ENCODE results near the gene ELFN2.

Gene ELFN2

DNA sequence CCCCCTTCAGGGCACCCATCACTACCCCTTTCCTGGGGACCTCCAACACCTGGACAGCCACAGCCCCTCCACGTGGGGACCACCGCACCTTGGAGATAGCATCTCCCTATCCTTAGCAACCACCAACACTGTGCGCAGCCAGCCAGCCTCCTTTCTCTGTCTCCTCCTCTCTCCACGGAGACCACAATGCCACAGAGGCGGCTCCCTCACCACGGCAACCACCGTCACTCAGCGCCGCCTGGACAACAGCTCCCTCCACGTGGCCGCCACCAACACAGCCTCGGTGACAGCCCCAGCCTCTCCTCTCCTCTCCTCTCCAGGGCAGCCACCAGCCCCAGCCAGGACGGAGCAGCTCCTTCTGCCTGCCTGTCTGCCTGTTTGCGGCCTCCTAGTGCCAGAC, 10.5 kb downstream of the ELFN2 start:
- no peak for DNase-seq (ENCODE audit: low read depth)
- H3K9me3 ChIP-seq (ENCODE audit: control insufficient read depth, low read length) = no peaks in the 10 kb centered on the region
- no peak overlapping the region for H3K9ac ChIP-seq (ENCODE audit: low read length)
- H3K27me3 ChIP-seq (replicated peaks; ENCODE audit: control insufficient read depth, insufficient read depth, low read length) = peaks cover 76% of the 10 kb centered on the region
- H3K36me3 ChIP-seq (ENCODE audit: control insufficient read depth, insufficient read depth, low read length, severe bottlenecking) = no peaks in the 10 kb centered on the region
- H3K4me1 ChIP-seq (ENCODE audit: control insufficient read depth, insufficient read depth, low read length) = no peaks in the 10 kb centered on the region
- no peak overlapping the region for H3K4me3 ChIP-seq (ENCODE audit: low read length)

DNA sequence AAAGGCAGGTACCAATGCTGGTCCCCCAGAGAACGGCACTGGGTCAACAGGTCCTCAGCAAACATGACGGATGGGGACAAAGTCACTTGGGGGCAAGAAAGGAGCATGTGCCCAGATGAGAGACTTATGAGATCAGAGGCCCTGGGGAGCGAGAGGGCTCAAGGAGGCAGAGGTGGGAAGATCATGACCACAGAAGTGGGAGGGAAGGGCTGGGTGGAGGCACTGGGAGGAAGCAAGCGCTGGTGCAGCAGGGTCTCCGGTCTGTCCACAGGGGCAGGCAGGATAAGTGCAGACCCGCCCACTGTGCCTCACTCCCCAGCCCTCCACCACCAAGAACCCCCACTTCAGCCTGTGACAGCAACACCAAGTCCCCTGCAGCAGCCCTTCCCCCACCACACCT, 10.9 kb downstream of the ELFN2 start:
- Histone ChIP-seq H3K27me3 (replicated peaks; ENCODE audit: control insufficient read depth, insufficient read depth, low read length) (peaks cover 76% of the 10 kb centered on the region), H3K36me3 (ENCODE audit: control insufficient read depth, insufficient read depth, low read length, severe bottlenecking) (no peaks in the 10 kb centered on the region), H3K9ac (ENCODE audit: low read length) (no peak overlapping the region), H3K9me3 (ENCODE audit: control insufficient read depth, low read length) (no peaks in the 10 kb centered on the region), H3K4me1 (ENCODE audit: control insufficient read depth, insufficient read depth, low read length) (no peaks in the 10 kb centered on the region), H3K4me3 (ENCODE audit: low read length) (no peak overlapping the region)
- DNase-seq (ENCODE audit: low read depth) = no peak

DNA sequence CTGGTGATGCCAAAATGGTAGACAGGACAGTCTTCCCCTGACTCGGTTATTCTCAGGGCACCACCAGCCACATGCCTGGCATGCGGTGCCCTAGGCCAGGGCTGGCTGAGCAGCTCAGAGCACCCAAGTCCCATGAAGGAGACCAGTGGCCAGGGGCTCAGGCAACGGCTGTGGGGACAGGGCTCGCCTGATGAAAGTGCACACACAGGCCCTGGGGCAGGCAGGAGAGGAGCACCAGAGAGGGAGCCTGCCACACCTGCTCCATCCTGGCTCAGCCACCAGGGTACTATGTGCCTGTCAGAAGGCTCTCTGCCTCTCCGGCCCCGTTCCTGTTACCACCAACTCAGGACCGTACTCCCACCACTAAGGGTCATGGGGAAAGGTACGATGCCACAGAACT, 12.1 kb downstream of the ELFN2 start:
- H3K4me1 ChIP-seq (ENCODE audit: control insufficient read depth, insufficient read depth, low read length) = no peaks in the 10 kb centered on the region
- H3K27me3 ChIP-seq (replicated peaks; ENCODE audit: control insufficient read depth, insufficient read depth, low read length) = peaks cover 75% of the 10 kb centered on the region
- DNase-seq (ENCODE audit: low read depth) = no peak
- H3K4me3 ChIP-seq (ENCODE audit: low read length) = no peak overlapping the region
- H3K9ac ChIP-seq (ENCODE audit: low read length) = no peak overlapping the region
- no peaks in the 10 kb centered on the region for H3K36me3 ChIP-seq (ENCODE audit: control insufficient read depth, insufficient read depth, low read length, severe bottlenecking)
- H3K9me3 ChIP-seq (ENCODE audit: control insufficient read depth, low read length) = no peaks in the 10 kb centered on the region

GRCh38 chr22:37414288-37414687, 13.0 kb downstream of the ELFN2 start:
- peaks cover 80% of the 10 kb centered on the region for H3K27me3 ChIP-seq (replicated peaks; ENCODE audit: control insufficient read depth, insufficient read depth, low read length)
- no peaks in the 10 kb centered on the region for H3K9me3 ChIP-seq (ENCODE audit: control insufficient read depth, low read length)
- H3K9ac ChIP-seq (ENCODE audit: low read length) = no peak overlapping the region
- no peaks in the 10 kb centered on the region for H3K36me3 ChIP-seq (ENCODE audit: control insufficient read depth, insufficient read depth, low read length, severe bottlenecking)
- no peak for DNase-seq (ENCODE audit: low read depth)
- H3K4me3 ChIP-seq (ENCODE audit: low read length) = no peak overlapping the region
- H3K4me1 ChIP-seq (ENCODE audit: control insufficient read depth, insufficient read depth, low read length) = no peaks in the 10 kb centered on the region

GRCh38 chr22:37413546-37413945, 13.7 kb downstream of the ELFN2 start:
- no peak for DNase-seq (ENCODE audit: low read depth)
- Histone ChIP-seq H3K9me3 (ENCODE audit: control insufficient read depth, low read length) (no peaks in the 10 kb centered on the region), H3K27me3 (replicated peaks; ENCODE audit: control insufficient read depth, insufficient read depth, low read length) (peaks cover 84% of the 10 kb centered on the region), H3K36me3 (ENCODE audit: control insufficient read depth, insufficient read depth, low read length, severe bottlenecking) (no peaks in the 10 kb centered on the region), H3K4me3 (ENCODE audit: low read length) (no peak overlapping the region), H3K9ac (ENCODE audit: low read length) (no peak overlapping the region), H3K4me1 (ENCODE audit: control insufficient read depth, insufficient read depth, low read length) (no peaks in the 10 kb centered on the region)

- Histone ChIP-seq H3K4me3 (ENCODE audit: low read length) (no peak overlapping the region), H3K36me3 (ENCODE audit: control insufficient read depth, insufficient read depth, low read length, severe bottlenecking) (no peaks in the 10 kb centered on the region), H3K4me1 (ENCODE audit: control insufficient read depth, insufficient read depth, low read length) (no peaks in the 10 kb centered on the region), H3K9ac (ENCODE audit: low read length) (no peak overlapping the region), H3K9me3 (ENCODE audit: control insufficient read depth, low read length) (no peaks in the 10 kb centered on the region), H3K27me3 (replicated peaks; ENCODE audit: control insufficient read depth, insufficient read depth, low read length) (peaks cover 89% of the 10 kb centered on the region)
- no peak for DNase-seq (ENCODE audit: low read depth)
Measured at GRCh38 chr22:37412495-37413250, 14.6 kb downstream of the ELFN2 start.

DNA sequence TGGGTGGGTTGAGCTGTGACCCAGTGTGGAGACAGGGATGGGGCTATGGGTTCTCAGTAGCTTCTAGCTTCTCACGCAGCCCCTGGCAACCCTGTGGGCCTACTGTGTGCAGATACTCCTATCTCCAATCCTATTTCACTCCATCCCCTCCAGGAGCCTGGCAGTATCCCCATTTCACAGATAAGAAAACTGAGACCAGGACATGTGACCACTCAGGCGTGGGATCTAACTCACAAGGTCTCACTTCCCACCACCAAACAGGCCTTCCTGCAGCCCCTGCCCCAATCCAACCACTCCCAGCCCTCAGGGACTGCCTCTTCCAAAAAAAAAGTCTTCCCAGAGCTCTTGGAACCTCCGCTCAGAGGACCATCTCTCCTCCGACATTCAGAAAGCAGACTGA, 15.6 kb downstream of the ELFN2 start:
- Histone ChIP-seq H3K9me3 (ENCODE audit: control insufficient read depth, low read length) (no peaks in the 10 kb centered on the region), H3K4me3 (ENCODE audit: low read length) (no peak overlapping the region), H3K36me3 (ENCODE audit: control insufficient read depth, insufficient read depth, low read length, severe bottlenecking) (no peaks in the 10 kb centered on the region), H3K4me1 (ENCODE audit: control insufficient read depth, insufficient read depth, low read length) (no peaks in the 10 kb centered on the region), H3K27me3 (replicated peaks; ENCODE audit: control insufficient read depth, insufficient read depth, low read length) (peaks cover 91% of the 10 kb centered on the region), H3K9ac (ENCODE audit: low read length) (no peak overlapping the region)
- DNase-seq (ENCODE audit: low read depth) = no peak

- Histone ChIP-seq H3K27me3 (replicated peaks; ENCODE audit: control insufficient read depth, insufficient read depth, low read length) (peaks cover 84% of the 10 kb centered on the region), H3K4me1 (ENCODE audit: control insufficient read depth, insufficient read depth, low read length) (no peaks in the 10 kb centered on the region)
- no peak for DNase-seq (ENCODE audit: low read depth)
Measured at GRCh38 chr22:37410174-37411055, 16.9 kb downstream of the ELFN2 start.

DNA sequence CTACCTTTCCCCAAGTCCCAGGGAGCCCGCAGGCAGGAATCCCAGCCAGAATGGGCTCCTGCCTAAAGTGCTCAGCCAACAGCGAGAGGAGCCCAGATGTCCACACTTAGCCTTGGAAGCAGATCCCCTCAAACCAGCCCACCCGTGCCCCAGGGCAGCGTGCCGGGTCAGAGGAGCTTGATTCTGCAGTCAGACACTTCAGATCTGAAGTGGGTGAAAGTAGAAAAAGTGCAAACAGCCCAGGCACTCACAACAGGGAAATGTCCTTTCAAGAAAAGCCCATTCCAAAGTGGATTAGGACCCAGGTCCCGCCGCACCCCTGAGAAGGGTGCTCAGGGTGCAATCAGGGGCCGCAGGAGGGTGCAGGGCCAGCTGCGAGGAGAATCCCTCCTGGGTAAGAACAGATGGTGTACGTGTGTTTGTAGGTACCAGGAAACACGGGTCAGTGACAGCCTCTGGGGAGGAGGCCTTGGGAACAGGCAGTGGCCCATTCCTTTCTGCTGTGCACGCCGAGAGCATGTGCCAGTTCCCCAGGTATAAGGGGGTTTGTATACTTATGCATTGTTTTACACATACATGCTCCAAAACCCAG, 17.7 kb downstream of the ELFN2 start:
- peaks cover 80% of the 10 kb centered on the region for H3K27me3 ChIP-seq (replicated peaks; ENCODE audit: control insufficient read depth, insufficient read depth, low read length)
- H3K4me1 ChIP-seq (ENCODE audit: control insufficient read depth, insufficient read depth, low read length) = no peaks in the 10 kb centered on the region
- H3K36me3 ChIP-seq (ENCODE audit: control insufficient read depth, insufficient read depth, low read length, severe bottlenecking) = no peaks in the 10 kb centered on the region
- H3K9me3 ChIP-seq (ENCODE audit: control insufficient read depth, low read length) = no peaks in the 10 kb centered on the region
- no peak overlapping the region for H3K9ac ChIP-seq (ENCODE audit: low read length)
- no peak overlapping the region for H3K4me3 ChIP-seq (ENCODE audit: low read length)
- no peak for DNase-seq (ENCODE audit: low read depth)

More at GRCh38 chr22:37410174-37411055, 16.9 kb downstream of the ELFN2 start:
- H3K9ac ChIP-seq (ENCODE audit: low read length) = no peak overlapping the region
- H3K36me3 ChIP-seq (ENCODE audit: control insufficient read depth, insufficient read depth, low read length, severe bottlenecking) = no peaks in the 10 kb centered on the region
- H3K4me3 ChIP-seq (ENCODE audit: low read length) = no peak overlapping the region
- H3K9me3 ChIP-seq (ENCODE audit: control insufficient read depth, low read length) = no peaks in the 10 kb centered on the region

DNA sequence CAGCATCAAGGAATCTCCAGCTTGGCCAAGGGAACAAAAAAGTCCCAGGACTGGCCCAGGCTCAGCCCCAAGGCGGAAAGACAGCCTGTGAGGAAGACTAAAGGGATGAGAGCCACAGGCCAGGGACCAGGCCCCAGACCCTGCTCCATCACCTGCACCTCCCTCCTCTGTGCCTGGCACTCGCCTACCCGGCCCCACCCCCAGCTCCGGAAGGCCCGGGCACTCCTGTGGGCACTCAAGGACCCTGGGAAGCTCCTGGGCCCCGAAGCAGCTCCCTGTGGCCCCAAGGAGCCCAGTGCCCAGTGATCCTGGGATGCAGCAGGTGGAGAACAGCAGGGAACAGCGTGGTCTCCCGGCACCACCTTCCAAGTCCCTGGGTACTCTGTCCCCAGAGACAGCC, 18.2 kb downstream of the ELFN2 start:
- DNase-seq (ENCODE audit: low read depth) = no peak
- Histone ChIP-seq H3K4me1 (ENCODE audit: control insufficient read depth, insufficient read depth, low read length) (no peaks in the 10 kb centered on the region), H3K9me3 (ENCODE audit: control insufficient read depth, low read length) (no peaks in the 10 kb centered on the region), H3K4me3 (ENCODE audit: low read length) (no peak overlapping the region), H3K27me3 (replicated peaks; ENCODE audit: control insufficient read depth, insufficient read depth, low read length) (peaks cover 80% of the 10 kb centered on the region), H3K9ac (ENCODE audit: low read length) (no peak overlapping the region), H3K36me3 (ENCODE audit: control insufficient read depth, insufficient read depth, low read length, severe bottlenecking) (no peaks in the 10 kb centered on the region)

- no peak overlapping the region for H3K4me3 ChIP-seq (ENCODE audit: low read length)
- peaks cover 80% of the 10 kb centered on the region for H3K27me3 ChIP-seq (replicated peaks; ENCODE audit: control insufficient read depth, insufficient read depth, low read length)
Measured at GRCh38 chr22:37407856-37408255, 19.4 kb downstream of the ELFN2 start.

More at GRCh38 chr22:37407856-37408255, 19.4 kb downstream of the ELFN2 start:
- Histone ChIP-seq H3K36me3 (ENCODE audit: control insufficient read depth, insufficient read depth, low read length, severe bottlenecking) (no peaks in the 10 kb centered on the region), H3K9me3 (ENCODE audit: control insufficient read depth, low read length) (no peaks in the 10 kb centered on the region), H3K9ac (ENCODE audit: low read length) (no peak overlapping the region), H3K4me1 (ENCODE audit: control insufficient read depth, insufficient read depth, low read length) (no peaks in the 10 kb centered on the region)
- no peak for DNase-seq (ENCODE audit: low read depth)
